ENCODE results near the gene BLNK. TPM values are rescaled to one million over a fixed set of nuclear protein-coding genes. Genes with fewer than 3 reads are reported as not detected.

The BLNK gene
- total RNA-seq, 6 donors from 2014 or later: 7.0 to 17.8 (median 10.8) TPM

GRCh38 chr10:96260014-96260413, 11.4 kb downstream of the BLNK start:
- H3K4me1 ChIP-seq: peaks cover 3 to 22% (median 8%) of the 10 kb centered on the region in 4 donors
- no peak overlapping the region for H3K27ac ChIP-seq
- no peaks in the 10 kb centered on the region for H3K9me3 ChIP-seq
- no peak overlapping the region for H3K4me3 ChIP-seq
- H3K27me3 ChIP-seq: no peaks in the 10 kb centered on the region
- no peaks in the 10 kb centered on the region for H3K36me3 ChIP-seq
- TF ChIP-seq POLR2AphosphoS5 (IDR thresholded peaks at IDR 0.05): no peak
- ATAC-seq (ENCODE audit: low FRiP score in 2 of 2) (no peak), DNase-seq (no peak)
- 80 to 81% methylated on average over 3 of the region's 3 CpGs for WGBS, 2 donors

- WGBS, 2 donors: 68 to 79% methylated on average over 6 of the region's 6 CpGs
- H3K36me3 ChIP-seq: no peaks in the 10 kb centered on the region
- ATAC-seq (ENCODE audit: low FRiP score in 2 of 2) (no peak), DNase-seq (no peak)
- H3K27ac ChIP-seq: peak overlapping the region in 1 of 4 donors; percentile 9
- no peak overlapping the region for H3K4me3 ChIP-seq
- TF ChIP-seq POLR2A (IDR thresholded peaks at IDR 0.05) (no peak), CTCF (IDR thresholded peaks at IDR 0.05) (no peak), POLR2AphosphoS5 (IDR thresholded peaks at IDR 0.05) (no peak), EP300 (IDR thresholded peaks at IDR 0.05) (no peak)
- no peaks in the 10 kb centered on the region for H3K27me3 ChIP-seq
- H3K9me3 ChIP-seq: no peaks in the 10 kb centered on the region
- H3K4me1 ChIP-seq: peaks cover 3 to 22% (median 8%) of the 10 kb centered on the region in 4 donors
Measured at GRCh38 chr10:96259150-96259549, 12.2 kb downstream of the BLNK start.

- ATAC-seq (ENCODE audit: low FRiP score in 2 of 2) (peak in 1 of 2 donors; percentile 79), DNase-seq (no peak)
- H3K27ac ChIP-seq: peak overlapping the region in 1 of 4 donors; percentile 41
- H3K4me1 ChIP-seq: peaks cover 3 to 18% (median 8%) of the 10 kb centered on the region in 4 donors
- H3K4me3 ChIP-seq: no peak overlapping the region
- no peaks in the 10 kb centered on the region for H3K36me3 ChIP-seq
- no peaks in the 10 kb centered on the region for H3K9me3 ChIP-seq
- H3K27me3 ChIP-seq: no peaks in the 10 kb centered on the region
- WGBS, 2 donors: 25 to 37% methylated on average over 4 of the region's 4 CpGs
- TF ChIP-seq POLR2AphosphoS5 (IDR thresholded peaks at IDR 0.05) (no peak), POLR2A (IDR thresholded peaks at IDR 0.05) (no peak), CTCF (IDR thresholded peaks at IDR 0.05) (no peak)
Measured at GRCh38 chr10:96257944-96258343, 13.4 kb downstream of the BLNK start.

GRCh38 chr10:96255549-96256333, 15.6 kb downstream of the BLNK start:
- ATAC-seq (ENCODE audit: low FRiP score in 2 of 2): no peak
- DNase-seq: no peak
- WGBS, 2 donors: 52 to 71% methylated on average over 6 of the region's 6 CpGs

GRCh38 chr10:96254976-96255375, 16.4 kb downstream of the BLNK start:
- Histone ChIP-seq H3K27me3 (no peaks in the 10 kb centered on the region), H3K9me3 (no peaks in the 10 kb centered on the region), H3K4me3 (no peak overlapping the region), H3K27ac (no peak overlapping the region), H3K4me1 (peaks cover 3 to 17% (median 8%) of the 10 kb centered on the region in 4 donors), H3K36me3 (no peaks in the 10 kb centered on the region)
- TF ChIP-seq POLR2A (IDR thresholded peaks at IDR 0.05): no peak
- no peak for TF ChIP-seq POLR2AphosphoS5 (IDR thresholded peaks at IDR 0.05)
- TF ChIP-seq CTCF (IDR thresholded peaks at IDR 0.05): no peak
- TF ChIP-seq EP300 (IDR thresholded peaks at IDR 0.05): no peak
- no peak for ATAC-seq (ENCODE audit: low FRiP score in 2 of 2)
- 65 to 74% methylated on average over 5 of the region's 5 CpGs for WGBS, 2 donors
- DNase-seq: no peak

More at GRCh38 chr10:96255549-96256333, 15.6 kb downstream of the BLNK start:
- TF ChIP-seq EP300 (IDR thresholded peaks at IDR 0.05): no peak
- TF ChIP-seq POLR2A (IDR thresholded peaks at IDR 0.05): no peak
- TF ChIP-seq CTCF (IDR thresholded peaks at IDR 0.05): no peak
- Histone ChIP-seq H3K9me3 (no peaks in the 10 kb centered on the region), H3K4me3 (no peak overlapping the region), H3K27ac (no peak overlapping the region), H3K27me3 (no peaks in the 10 kb centered on the region), H3K36me3 (no peaks in the 10 kb centered on the region), H3K4me1 (peaks cover 3 to 18% (median 8%) of the 10 kb centered on the region in 4 donors)

Measured in upper lobe of left lung (tissue), 6 donors.